IMR-90 (cell line): ENCODE measurements around the gene FBN1. TPM values are rescaled to one million over a fixed set of nuclear protein-coding genes. Genes with fewer than 3 reads are reported as not detected.

Experiments
- ATAC-seq: fragments of 200-7000 bp; cut with Tn5 transposase; 2 replicates; pipeline ENCODE4 v1.9.1; 2020; ENCODE audit warnings: low read depth, mild to moderate bottlenecking, moderate library complexity
- BruUV-seq: library from RNA; stranded (reverse); fragments of 400-500 nt; replicated peaks from 2 replicates; lab custom pipeline; 2021; lab: Mats Ljungman, UMichigan
- CTCF ChIA-PET: fragments of 300-600 bp; formaldehyde crosslinking; extraction: SDS; loops from one replicate; lab custom pipeline; 2021; ENCODE audit warnings: antibody characterized with exemption; lab: Yijun Ruan, JAX
- POLR2A ChIA-PET: fragments of 300-600 bp; sonication (Branson Sonifier 250); formaldehyde crosslinking; loops from one replicate; lab custom pipeline; 2022; ENCODE audit warnings: antibody characterized with exemption; ENCODE audit not compliant: unreplicated experiment; lab: Charles Lee
- DNase-seq: peaks from one replicate; pipeline ENCODE4 v3.0.0; 2013
- H2AFZ ChIP-seq: replicated peaks from 2 replicates; pipeline ENCODE3; 2013; ENCODE audit warnings: low read length, mild to moderate bottlenecking; ENCODE audit not compliant: poor library complexity
- H2AK5ac ChIP-seq: 2 replicates; pipeline ENCODE4 v1.6.1; 2013; ENCODE audit warnings: low read depth, low read length, inconsistent platforms
- H2AK9ac ChIP-seq: replicated peaks from 2 replicates; pipeline ENCODE3; 2013; ENCODE audit warnings: mild to moderate bottlenecking, low read depth, low read length, moderate library complexity; ENCODE audit not compliant: poor library complexity
- H2BK120ac ChIP-seq: 2 replicates; pipeline ENCODE4 v1.6.1; 2013; ENCODE audit warnings: low read depth, low read length, inconsistent platforms
- H2BK15ac ChIP-seq: 3 replicates; pipeline ENCODE4 v1.6.1; 2013; ENCODE audit warnings: low read depth, low read length, inconsistent platforms
- H2BK20ac ChIP-seq: 2 replicates; pipeline ENCODE4 v1.6.1; 2013; ENCODE audit warnings: low read depth, mild to moderate bottlenecking, inconsistent platforms, low read length, moderate library complexity
- H2BK5ac ChIP-seq: 2 replicates; pipeline ENCODE4 v1.6.1; 2013; ENCODE audit warnings: mild to moderate bottlenecking, low read depth, low read length, inconsistent platforms; ENCODE audit not compliant: poor library complexity, severe bottlenecking
- H3K14ac ChIP-seq: replicated peaks from 2 replicates; pipeline ENCODE4 v1.6.1; 2013; ENCODE audit warnings: low read depth, low read length, inconsistent platforms
- H3K18ac ChIP-seq: 2 replicates; pipeline ENCODE4 v1.6.1; 2013; ENCODE audit warnings: low read depth, low read length, control low read depth
- H3K23ac ChIP-seq: 2 replicates; pipeline ENCODE4 v1.6.1; 2013; ENCODE audit warnings: low read depth, low read length, inconsistent platforms
- H3K27ac ChIP-seq: 2 replicates; pipeline ENCODE4 v1.5.1; 2013; ENCODE audit warnings: mild to moderate bottlenecking, control low read depth, low read length; ENCODE audit not compliant: insufficient read depth
- H3K27me3 ChIP-seq: 2 replicates; pipeline ENCODE4 v1.6.1; 2013; ENCODE audit warnings: low read length; ENCODE audit not compliant: control insufficient read depth, insufficient read depth
- H3K36me3 ChIP-seq: 2 replicates; pipeline ENCODE4 v1.6.1; 2013; ENCODE audit warnings: low read length, mixed read lengths; ENCODE audit not compliant: control insufficient read depth, insufficient read depth
- H3K4ac ChIP-seq: 2 replicates; pipeline ENCODE4 v1.6.1; 2013; ENCODE audit warnings: low read depth, low read length, inconsistent platforms
- H3K4me1 ChIP-seq: 2 replicates; pipeline ENCODE4 v1.6.1; 2013; ENCODE audit warnings: low read length, mixed read lengths; ENCODE audit not compliant: control insufficient read depth, insufficient read depth
- H3K4me2 ChIP-seq: 2 replicates; pipeline ENCODE4 v1.6.1; 2013; ENCODE audit warnings: low read depth, mild to moderate bottlenecking, control low read depth, low read length, moderate library complexity
- H3K4me3 ChIP-seq: 2 replicates; pipeline ENCODE4 v1.5.1; 2013; ENCODE audit warnings: low read depth, mild to moderate bottlenecking, control low read depth, low read length, moderate library complexity; ENCODE audit not compliant: insufficient read depth
- H3K56ac ChIP-seq: 2 replicates; pipeline ENCODE4 v1.6.1; 2013; ENCODE audit warnings: low read length, inconsistent platforms; ENCODE audit not compliant: insufficient read depth; ENCODE audit errors: extremely low read depth
- H3K79me1 ChIP-seq, 2 experiments: 2 replicates each; pipeline ENCODE4 v1.6.1; 2013; ENCODE audit warnings: low read length in 2 of 2, inconsistent platforms in 1 of 2, low read depth in 1 of 2
- H3K9ac ChIP-seq: 2 replicates; pipeline ENCODE4 v1.6.1; 2013; ENCODE audit warnings: low read depth, low read length, control low read depth
- H3K9me1 ChIP-seq: 2 replicates; pipeline ENCODE4 v1.6.1; 2013; ENCODE audit warnings: low read length, inconsistent platforms; ENCODE audit not compliant: insufficient read depth
- H3K9me3 ChIP-seq: 2 replicates; pipeline ENCODE4 v1.6.1; 2013; ENCODE audit warnings: low read length; ENCODE audit not compliant: control insufficient read depth, insufficient read depth
- H4K20me1 ChIP-seq: 2 replicates; pipeline ENCODE4 v1.6.1; 2013; ENCODE audit warnings: low read length, inconsistent platforms; ENCODE audit not compliant: insufficient read depth
- H4K5ac ChIP-seq: 2 replicates; pipeline ENCODE4 v1.6.1; 2013; ENCODE audit warnings: mild to moderate bottlenecking, low read depth, low read length, control low read depth
- H4K8ac ChIP-seq, 2 experiments: 2 replicates each; pipeline ENCODE4 v1.6.1; 2013; ENCODE audit warnings: low read depth in 2 of 2, low read length in 2 of 2, control low read depth in 1 of 2, inconsistent platforms in 1 of 2
- H4K91ac ChIP-seq: 2 replicates; pipeline ENCODE4 v1.6.1; 2013; ENCODE audit warnings: low read depth, low read length, inconsistent platforms; ENCODE audit not compliant: insufficient read depth
- BHLHE40 ChIP-seq: fragments of 150-350 bp; IDR thresholded peaks from 2 replicates; pipeline ENCODE4 v1.6.1; 2016; ENCODE audit warnings: mild to moderate bottlenecking, low read depth, low read length
- CEBPB ChIP-seq: IDR thresholded peaks from 2 replicates; pipeline ENCODE4 v1.6.1; 2012; ENCODE audit warnings: low read depth, low read length, improper control_type of control experiment
- CHD1 ChIP-seq: IDR thresholded peaks from 2 replicates; pipeline ENCODE4 v1.6.1; 2012; ENCODE audit warnings: low read depth, low read length, improper control_type of control experiment
- FOS ChIP-seq: fragments of 150-350 bp; IDR thresholded peaks from 2 replicates; pipeline ENCODE4 v1.6.1; 2016; ENCODE audit warnings: low read depth, low read length
- MAFK ChIP-seq: IDR thresholded peaks from 2 replicates; pipeline ENCODE4 v1.6.1; 2012; ENCODE audit warnings: low read depth, low read length, improper control_type of control experiment
- MXI1 ChIP-seq: IDR thresholded peaks from 2 replicates; pipeline ENCODE4 v1.6.1; 2012; ENCODE audit warnings: low read depth, mild to moderate bottlenecking, low read length, moderate library complexity, borderline replicate concordance
- NFE2L2 ChIP-seq: fragments of 150-350 bp; IDR thresholded peaks from 2 replicates; pipeline ENCODE4 v1.6.1; 2016; ENCODE audit warnings: low read depth, mild to moderate bottlenecking, low read length
- POLR2A ChIP-seq: IDR thresholded peaks from 2 replicates; pipeline ENCODE4 v1.6.1; 2012; ENCODE audit warnings: mild to moderate bottlenecking, low read depth, low read length
- RAD21 ChIP-seq: IDR thresholded peaks from 2 replicates; pipeline ENCODE4 v1.6.1; 2012; ENCODE audit warnings: low read length, improper control_type of control experiment
- RCOR1 ChIP-seq: IDR thresholded peaks from 2 replicates; pipeline ENCODE4 v1.6.1; 2012; ENCODE audit warnings: mild to moderate bottlenecking, low read length, improper control_type of control experiment; ENCODE audit not compliant: insufficient replicate concordance
- RFX5 ChIP-seq: IDR thresholded peaks from 2 replicates; pipeline ENCODE4 v1.8.0; 2012; ENCODE audit warnings: low read depth, mild to moderate bottlenecking, low read length, moderate library complexity
- SMC3 ChIP-seq: fragments of 150-350 bp; IDR thresholded peaks from 2 replicates; pipeline ENCODE4 v1.6.1; 2016; ENCODE audit warnings: low read depth, mild to moderate bottlenecking, antibody characterized with exemption, low read length, moderate library complexity
- WGBS, 2 experiments: methylation state at CpG; one replicate each; pipeline versions ENCODE4 v1.1.5 to v1.1.7; 2013; ENCODE audit warnings: missing lambda C conversion rate in 2 of 2; ENCODE audit not compliant: insufficient read length in 1 of 2; ENCODE audit errors: extremely low coverage in 2 of 2; 5-methylcytosine and 5-hydroxymethylcytosine counted together
- dilution Hi-C: fragments of 300-500 bp; cut with HindIII; formaldehyde crosslinking; loops from one replicate; pipeline ENCODE4 v1.14.3; 2018; ENCODE audit warnings: low sequenced_read_pairs; ENCODE audit not compliant: unreplicated experiment
- in situ Hi-C: fragments of 300-500 bp; cut with MboI; formaldehyde crosslinking; loops from 3 replicates; pipeline ENCODE4 v1.14.3; 2019; ENCODE audit warnings: low sequenced_read_pairs, inconsistent platforms, mixed read lengths
- intact Hi-C: fragments of 100-400 bp; cut with micrococcal nuclease; formaldehyde crosslinking; loops from 2 replicates; pipeline ENCODE4 v1.10.0; 2022
- polyA plus RNA-seq, 3 experiments: library from polyadenylated mRNA; depleted of rRNA; stranded (reverse); fragments of >200 nt; gene quantifications; 2 replicates each; pipeline ENCODE4 v1.2.3, GENCODE V29; 2012; ENCODE audit warnings: low replicate concordance in 1 of 3
- total RNA-seq: library from RNA; depleted of rRNA; stranded (reverse); fragments of >200 nt; gene quantifications from 2 replicates; pipeline ENCODE4 v1.2.3, GENCODE V29; 2012
- TF ChIP-seq, protein P1 (sequence below): conservative IDR thresholded peaks from 2 replicates; pipeline ENCODE4 v1.5.1; 2012; ENCODE audit warnings: mild to moderate bottlenecking, low read depth, low read length, improper control_type of control experiment
- TF ChIP-seq, protein P2 (sequence below): fragments of 150-350 bp; IDR thresholded peaks from 2 replicates; pipeline ENCODE4 v1.6.1; 2016; ENCODE audit warnings: low read depth, mild to moderate bottlenecking, low read length, moderate library complexity, borderline replicate concordance
- TF ChIP-seq, protein P3 (sequence below): fragments of 150-350 bp; IDR thresholded peaks from 2 replicates; pipeline ENCODE4 v1.6.1; 2017; ENCODE audit warnings: mild to moderate bottlenecking, antibody characterized with exemption, low read length, low read depth

Gene FBN1
- total and polyA plus RNA-seq, 2 of the 4 experiments (the other 2 are of a cell fraction): 134 to 283 TPM

- in situ Hi-C loops: no loop called here
- BruUV-seq: no TSS peak
Measured at GRCh38 chr15:48637639-48638038, 7.9 kb downstream of the FBN1 start.

More at GRCh38 chr15:48637639-48638038, 7.9 kb downstream of the FBN1 start:
- Histone ChIP-seq H3K4me1 (peaks cover 23% of the 10 kb centered on the region), H3K56ac (no peak overlapping the region), H2BK15ac (no peak overlapping the region), H3K27me3 (no peaks in the 10 kb centered on the region), H2BK5ac (no peak overlapping the region), H3K9ac (no peak overlapping the region), H4K8ac (no peak overlapping the region), H2BK120ac (no peak overlapping the region), H3K4me2 (no peak overlapping the region), H2AK9ac (no peak overlapping the region), H3K18ac (no peak overlapping the region), H3K36me3 (peaks cover 17% of the 10 kb centered on the region), H3K9me3 (no peaks in the 10 kb centered on the region), H3K9me1 (peaks cover 19% of the 10 kb centered on the region), H2BK20ac (no peak overlapping the region), H3K27ac (no peak overlapping the region), H2AFZ (no peak overlapping the region), H4K91ac (no peak overlapping the region), H3K23ac (no peak overlapping the region), H3K14ac (no peak overlapping the region), H3K4ac (no peak overlapping the region), H3K79me1 (peaks cover 28 to 76% of the 10 kb centered on the region in 2 experiments), H2AK5ac (no peak overlapping the region), H4K5ac (no peak overlapping the region), H3K4me3 (no peak overlapping the region), H4K20me1 (peaks cover 35% of the 10 kb centered on the region)
- DNase-seq: no peak
- TF ChIP-seq, protein P1, sequence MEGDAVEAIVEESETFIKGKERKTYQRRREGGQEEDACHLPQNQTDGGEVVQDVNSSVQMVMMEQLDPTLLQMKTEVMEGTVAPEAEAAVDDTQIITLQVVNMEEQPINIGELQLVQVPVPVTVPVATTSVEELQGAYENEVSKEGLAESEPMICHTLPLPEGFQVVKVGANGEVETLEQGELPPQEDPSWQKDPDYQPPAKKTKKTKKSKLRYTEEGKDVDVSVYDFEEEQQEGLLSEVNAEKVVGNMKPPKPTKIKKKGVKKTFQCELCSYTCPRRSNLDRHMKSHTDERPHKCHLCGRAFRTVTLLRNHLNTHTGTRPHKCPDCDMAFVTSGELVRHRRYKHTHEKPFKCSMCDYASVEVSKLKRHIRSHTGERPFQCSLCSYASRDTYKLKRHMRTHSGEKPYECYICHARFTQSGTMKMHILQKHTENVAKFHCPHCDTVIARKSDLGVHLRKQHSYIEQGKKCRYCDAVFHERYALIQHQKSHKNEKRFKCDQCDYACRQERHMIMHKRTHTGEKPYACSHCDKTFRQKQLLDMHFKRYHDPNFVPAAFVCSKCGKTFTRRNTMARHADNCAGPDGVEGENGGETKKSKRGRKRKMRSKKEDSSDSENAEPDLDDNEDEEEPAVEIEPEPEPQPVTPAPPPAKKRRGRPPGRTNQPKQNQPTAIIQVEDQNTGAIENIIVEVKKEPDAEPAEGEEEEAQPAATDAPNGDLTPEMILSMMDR: no peak
- no peak for TF ChIP-seq SMC3
- TF ChIP-seq FOS: no peak
- TF ChIP-seq, protein P2, sequence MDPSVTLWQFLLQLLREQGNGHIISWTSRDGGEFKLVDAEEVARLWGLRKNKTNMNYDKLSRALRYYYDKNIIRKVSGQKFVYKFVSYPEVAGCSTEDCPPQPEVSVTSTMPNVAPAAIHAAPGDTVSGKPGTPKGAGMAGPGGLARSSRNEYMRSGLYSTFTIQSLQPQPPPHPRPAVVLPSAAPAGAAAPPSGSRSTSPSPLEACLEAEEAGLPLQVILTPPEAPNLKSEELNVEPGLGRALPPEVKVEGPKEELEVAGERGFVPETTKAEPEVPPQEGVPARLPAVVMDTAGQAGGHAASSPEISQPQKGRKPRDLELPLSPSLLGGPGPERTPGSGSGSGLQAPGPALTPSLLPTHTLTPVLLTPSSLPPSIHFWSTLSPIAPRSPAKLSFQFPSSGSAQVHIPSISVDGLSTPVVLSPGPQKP: no peak
- no peak for TF ChIP-seq BHLHE40
- no peak for TF ChIP-seq POLR2A
- TF ChIP-seq, protein P3, sequence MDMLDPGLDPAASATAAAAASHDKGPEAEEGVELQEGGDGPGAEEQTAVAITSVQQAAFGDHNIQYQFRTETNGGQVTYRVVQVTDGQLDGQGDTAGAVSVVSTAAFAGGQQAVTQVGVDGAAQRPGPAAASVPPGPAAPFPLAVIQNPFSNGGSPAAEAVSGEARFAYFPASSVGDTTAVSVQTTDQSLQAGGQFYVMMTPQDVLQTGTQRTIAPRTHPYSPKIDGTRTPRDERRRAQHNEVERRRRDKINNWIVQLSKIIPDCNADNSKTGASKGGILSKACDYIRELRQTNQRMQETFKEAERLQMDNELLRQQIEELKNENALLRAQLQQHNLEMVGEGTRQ: no peak
- no peak for TF ChIP-seq RFX5
- TF ChIP-seq RCOR1: no peak
- TF ChIP-seq NFE2L2: no peak
- TF ChIP-seq MAFK: no peak
- TF ChIP-seq RAD21: no peak
- no peak for TF ChIP-seq CEBPB
- no peak for TF ChIP-seq CHD1
- no peak for TF ChIP-seq MXI1
- ChIA-PET POLR2A (interaction anchor here (0.6 kb wide), 1 partner anchor 1252 kb away, joined by 11 read pairs; no protein-coding TSS in a partner anchor), CTCF (interaction anchor here (0.5 to 0.9 kb wide), 3 partner anchors 22 to 244 kb away, joined by 3 read pairs; no protein-coding TSS in a partner anchor)
- no CpG with 5 or more reads among the region's 2 CpGs for WGBS, 2 experiments
- dilution Hi-C loops: no loop called here
- ATAC-seq: no peak
- intact Hi-C loops: no loop called here
